GM12873 (cell line): ENCODE measurements around the gene KRTAP9-4.
"Not testable (repeated sequence)": the region's sequence is repeated elsewhere in the genome, so short reads cannot be mapped to it uniquely, and the experiment has no call there.

Source experiments
- TF ChIP-seq, protein P1 (sequence below): IDR thresholded peaks from 2 replicates; pipeline ENCODE4 v1.5.1; 2012; ENCODE audit warnings: low read depth, mild to moderate bottlenecking, moderate library complexity, low read length, control low read depth; ENCODE audit not compliant: insufficient read depth; ENCODE audit errors: missing control alignments

The KRTAP9-4 gene

DNA sequence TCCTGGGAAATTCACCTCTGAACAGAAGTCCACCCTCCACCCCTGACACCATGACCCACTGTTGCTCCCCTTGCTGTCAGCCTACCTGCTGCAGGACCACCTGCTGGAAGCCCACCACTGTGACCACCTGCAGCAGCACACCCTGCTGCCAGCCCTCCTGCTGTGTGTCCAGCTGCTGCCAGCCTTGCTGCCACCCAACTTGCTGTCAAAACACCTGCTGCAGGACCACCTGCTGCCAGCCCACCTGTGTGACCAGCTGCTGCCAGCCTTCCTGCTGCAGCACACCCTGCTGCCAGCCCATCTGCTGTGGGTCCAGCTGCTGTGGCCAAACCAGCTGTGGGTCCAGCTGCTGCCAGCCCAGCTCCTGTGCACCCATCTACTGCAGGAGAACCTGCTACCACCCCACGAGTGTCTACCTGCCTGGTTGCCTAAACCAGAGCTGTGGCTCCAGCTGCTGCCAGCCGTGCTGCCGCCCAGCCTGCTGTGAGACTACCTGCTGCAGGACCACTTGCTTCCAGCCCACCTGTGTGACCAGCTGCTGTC is 26.2 kb downstream of the KRTAP9-4 start, which contains the start of gene KRTAP9-7:
KRTAP9-7 (plus strand) TSS at position 51 of the 543 bp plus-strand sequence; CDS start at position 51, 0 bp downstream.
- TF ChIP-seq, protein P1, sequence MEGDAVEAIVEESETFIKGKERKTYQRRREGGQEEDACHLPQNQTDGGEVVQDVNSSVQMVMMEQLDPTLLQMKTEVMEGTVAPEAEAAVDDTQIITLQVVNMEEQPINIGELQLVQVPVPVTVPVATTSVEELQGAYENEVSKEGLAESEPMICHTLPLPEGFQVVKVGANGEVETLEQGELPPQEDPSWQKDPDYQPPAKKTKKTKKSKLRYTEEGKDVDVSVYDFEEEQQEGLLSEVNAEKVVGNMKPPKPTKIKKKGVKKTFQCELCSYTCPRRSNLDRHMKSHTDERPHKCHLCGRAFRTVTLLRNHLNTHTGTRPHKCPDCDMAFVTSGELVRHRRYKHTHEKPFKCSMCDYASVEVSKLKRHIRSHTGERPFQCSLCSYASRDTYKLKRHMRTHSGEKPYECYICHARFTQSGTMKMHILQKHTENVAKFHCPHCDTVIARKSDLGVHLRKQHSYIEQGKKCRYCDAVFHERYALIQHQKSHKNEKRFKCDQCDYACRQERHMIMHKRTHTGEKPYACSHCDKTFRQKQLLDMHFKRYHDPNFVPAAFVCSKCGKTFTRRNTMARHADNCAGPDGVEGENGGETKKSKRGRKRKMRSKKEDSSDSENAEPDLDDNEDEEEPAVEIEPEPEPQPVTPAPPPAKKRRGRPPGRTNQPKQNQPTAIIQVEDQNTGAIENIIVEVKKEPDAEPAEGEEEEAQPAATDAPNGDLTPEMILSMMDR: not testable (repeated sequence)

DNA sequence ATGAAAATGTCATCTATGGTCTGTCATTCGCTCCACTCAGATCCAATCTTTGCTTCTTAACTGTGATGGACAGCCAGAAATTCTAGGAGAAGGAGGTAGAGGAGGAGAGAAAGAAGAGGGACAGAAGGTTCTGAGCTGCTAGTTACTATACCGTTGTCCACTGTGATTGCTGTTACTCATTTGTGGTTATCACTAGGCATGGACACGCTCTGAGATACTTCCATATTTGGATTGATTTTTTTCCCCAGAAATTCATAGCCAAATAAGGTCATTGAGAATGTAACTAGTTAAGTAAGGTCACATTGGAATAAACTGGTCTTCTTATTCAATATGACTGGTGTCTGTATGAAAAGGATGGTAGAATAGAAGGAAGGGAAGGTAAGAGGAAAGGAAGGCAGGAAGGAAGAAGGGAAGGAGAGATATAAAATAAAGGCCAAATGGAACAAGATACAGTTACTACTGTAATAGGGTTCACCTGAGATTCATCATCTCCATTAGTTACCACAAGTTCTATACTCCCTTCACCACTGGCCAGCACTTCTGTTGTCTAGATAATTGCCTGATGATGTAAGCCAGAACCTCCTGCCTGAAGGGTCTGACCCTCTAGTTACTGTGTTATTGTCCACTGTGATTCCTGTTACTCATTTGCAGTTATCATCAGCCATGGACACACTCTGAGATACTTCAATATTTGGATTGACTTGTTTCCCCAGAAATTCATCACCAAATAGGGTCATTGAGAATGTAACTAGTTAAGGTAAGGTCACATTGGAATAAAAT is 28.9 kb downstream of the KRTAP9-4 start:
- TF ChIP-seq, protein P1: no peak

DNA sequence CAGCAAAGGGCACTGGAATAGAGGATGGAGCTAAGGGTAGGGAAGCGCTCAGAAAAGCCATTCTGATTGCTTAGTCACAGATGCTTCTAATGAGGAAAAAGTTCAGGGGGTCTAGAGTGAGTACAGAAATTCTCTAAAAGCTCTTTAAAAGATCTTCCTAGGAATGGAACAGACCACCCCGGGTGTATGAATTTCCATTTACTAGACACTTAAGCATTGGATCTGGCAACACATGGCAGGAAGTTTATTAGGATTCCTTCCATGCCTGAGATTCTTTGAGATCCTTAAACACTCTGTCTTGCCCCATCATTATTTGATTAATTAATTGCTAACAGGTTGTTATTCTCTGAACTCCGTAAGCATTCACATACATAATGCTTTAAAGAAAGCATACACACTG is 34.6 kb downstream of the KRTAP9-4 start:
- TF ChIP-seq, protein P1: no peak

DNA sequence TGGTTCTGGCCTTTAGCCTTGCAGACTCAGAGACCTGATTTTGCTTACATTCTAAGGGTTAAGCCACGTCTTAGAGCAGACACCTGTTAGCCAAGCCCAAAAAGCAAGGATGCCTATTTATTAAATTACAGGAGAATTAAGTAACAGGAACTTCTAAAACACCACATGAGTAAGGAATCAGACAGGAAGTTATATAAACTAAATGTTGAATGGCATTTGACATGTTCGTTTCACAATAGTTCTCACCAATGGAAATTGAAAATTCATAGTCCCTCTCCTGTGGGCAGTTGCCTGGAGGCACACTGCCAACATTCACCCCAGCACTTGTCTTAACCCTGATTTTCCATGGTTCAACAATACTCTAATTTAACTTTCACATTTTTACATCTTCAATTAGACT is 35.1 kb downstream of the KRTAP9-4 start:
- TF ChIP-seq, protein P1: no peak

DNA sequence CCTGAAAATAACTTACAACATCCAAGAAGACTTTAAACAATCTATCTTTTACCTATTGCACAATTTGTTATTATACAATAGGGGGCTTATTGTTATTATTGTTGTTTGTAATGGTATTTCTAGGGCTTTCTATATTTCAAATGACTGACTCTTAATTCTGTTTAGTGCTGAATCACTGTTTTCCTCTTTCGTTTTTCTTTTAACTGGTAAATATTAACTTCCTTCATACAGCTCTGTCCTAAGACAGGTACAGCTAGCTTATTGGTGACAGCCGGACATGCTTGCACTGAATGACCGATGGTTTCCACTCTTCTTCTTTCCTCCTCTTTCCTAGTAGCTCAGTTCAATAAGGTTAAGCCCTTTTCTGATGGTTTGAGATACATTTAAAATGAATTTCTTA is 37.6 kb downstream of the KRTAP9-4 start:
- TF ChIP-seq, protein P1: no peak

DNA sequence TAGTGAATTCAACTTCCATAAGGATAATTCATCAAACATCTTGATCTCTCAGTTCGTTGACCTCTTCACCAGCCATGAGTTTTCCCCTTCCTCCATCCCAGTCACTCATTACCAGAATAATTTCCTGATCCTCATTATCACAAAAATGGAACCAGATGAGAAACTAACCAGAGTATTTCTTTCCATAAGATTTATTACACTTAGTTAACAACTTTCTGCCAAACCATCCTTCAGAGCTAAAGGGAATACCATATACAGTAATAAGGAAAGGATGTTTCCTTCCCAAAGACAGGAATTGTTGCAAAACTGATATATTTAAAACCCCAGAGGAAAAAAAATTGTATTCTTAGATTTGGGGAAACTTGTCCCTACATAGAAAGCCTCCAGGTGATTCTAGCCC is 44.5 kb downstream of the KRTAP9-4 start:
- TF ChIP-seq, protein P1: no peak

DNA sequence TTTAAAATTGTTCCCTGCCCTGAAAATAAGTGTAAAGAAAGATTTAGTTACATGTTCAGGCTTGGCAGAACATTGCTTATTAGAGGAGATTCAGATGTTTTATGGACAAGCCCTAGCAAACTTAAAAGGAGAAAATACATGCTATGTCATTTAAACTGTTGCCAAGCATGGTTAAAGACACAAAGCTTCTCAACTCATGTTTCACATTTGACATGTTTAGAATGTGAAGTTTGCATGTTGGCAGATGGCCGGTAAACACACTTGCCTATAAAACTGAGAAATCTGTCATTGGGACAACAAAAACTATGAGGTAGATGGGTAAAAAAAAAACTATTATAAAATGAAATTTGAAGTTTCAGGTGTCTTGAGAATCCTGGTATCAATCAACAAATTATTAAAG is 47.4 kb downstream of the KRTAP9-4 start:
- TF ChIP-seq, protein P1: no peak
